OCI-LY1 (cell line): Measurements from ENCODE around the gene PCDHB5.

Experiments
- CTCF ChIP-seq: fragments of 200-600 bp; sonication (generic), shearing (Covaris generic); IDR thresholded peaks from 2 replicates; pipeline ENCODE4 v1.5.1; 2017; ENCODE audit warnings: mild to moderate bottlenecking, antibody characterized with exemption, low read length, moderate library complexity, mixed read lengths
- EZH2 ChIP-seq: fragments of 200-600 bp; sonication (generic), shearing (Covaris generic); IDR thresholded peaks from 2 replicates; pipeline ENCODE4 v1.8.0; 2017; ENCODE audit warnings: borderline replicate concordance, mixed run types, mild to moderate bottlenecking, antibody characterized with exemption, low read length, moderate library complexity, mixed read lengths

DNA sequence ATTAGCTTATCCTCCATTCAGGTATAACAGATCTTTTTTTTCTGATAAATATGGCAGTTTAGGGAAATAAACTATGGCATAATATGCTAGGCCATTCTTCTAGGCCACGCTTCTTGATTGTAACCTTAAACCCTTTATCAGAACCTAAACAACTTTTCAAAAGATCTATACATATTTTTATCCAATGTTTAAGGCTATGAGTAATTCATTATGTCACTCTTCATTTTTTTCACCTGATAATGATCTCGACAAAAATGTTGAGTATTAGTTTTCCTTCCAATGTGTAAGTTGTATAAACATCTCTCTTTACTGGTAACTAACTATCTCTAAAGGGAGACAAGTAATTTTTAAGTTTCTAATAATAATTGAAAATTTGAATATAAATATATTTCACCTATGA lies 15.8 kb upstream of the PCDHB5 start:
- TF ChIP-seq CTCF (no peak), EZH2 (no peak)
